SK-N-SH treated with all-trans-retinoic acid at 6 μM for 48 hours (cell line): ENCODE measurements around the gene MAST4.

ENCODE experiments used
- GLIS3 ChIP-seq: fragments of 250-450 bp; sonication (Bioruptor Pico); IDR thresholded peaks from 2 replicates; pipeline ENCODE4 v1.5.0; 2020; ENCODE audit warnings: mild to moderate bottlenecking, moderate library complexity
- ISL1 ChIP-seq: fragments of 250-450 bp; sonication (Bioruptor Pico); IDR thresholded peaks from 2 replicates; pipeline ENCODE4 v2.1.2; 2022; ENCODE audit warnings: mild to moderate bottlenecking, moderate library complexity
- OSR1 ChIP-seq: fragments of 250-450 bp; sonication (Bioruptor Pico); IDR thresholded peaks from 2 replicates; pipeline ENCODE4 v1.8.0; 2022; ENCODE audit warnings: moderate library complexity, mild to moderate bottlenecking, inconsistent platforms
- RARB ChIP-seq: fragments of 250-450 bp; sonication (Bioruptor Pico); IDR thresholded peaks from 2 replicates; pipeline ENCODE4 v1.8.0; 2021; ENCODE audit warnings: mild to moderate bottlenecking, moderate library complexity
- TOX ChIP-seq: fragments of 250-450 bp; sonication (Bioruptor Pico); IDR thresholded peaks from 2 replicates; pipeline ENCODE4 v1.8.0; 2021; ENCODE audit warnings: mild to moderate bottlenecking, moderate library complexity, borderline replicate concordance
- ZNF70 ChIP-seq: fragments of 450-650 bp; formaldehyde crosslinking; IDR thresholded peaks from 2 replicates; pipeline ENCODE4 v1.5.0; 2020; ENCODE audit warnings: mild to moderate bottlenecking, moderate library complexity
- TF ChIP-seq, protein P1 (sequence below): fragments of 250-450 bp; sonication (Bioruptor Pico); IDR thresholded peaks from 2 replicates; pipeline ENCODE4 v1.8.0; 2020; ENCODE audit warnings: mild to moderate bottlenecking, moderate library complexity, borderline replicate concordance
- TF ChIP-seq, protein P2 (sequence below): fragments of 250-450 bp; sonication (Bioruptor Pico); IDR thresholded peaks from 2 replicates; pipeline ENCODE4 v1.5.0; 2020; ENCODE audit warnings: mild to moderate bottlenecking, moderate library complexity
- TF ChIP-seq, protein P3 (sequence below): fragments of 250-450 bp; sonication (Bioruptor Pico); IDR thresholded peaks from 2 replicates; pipeline ENCODE4 v1.5.1; 2021; ENCODE audit warnings: mild to moderate bottlenecking, moderate library complexity

DNA sequence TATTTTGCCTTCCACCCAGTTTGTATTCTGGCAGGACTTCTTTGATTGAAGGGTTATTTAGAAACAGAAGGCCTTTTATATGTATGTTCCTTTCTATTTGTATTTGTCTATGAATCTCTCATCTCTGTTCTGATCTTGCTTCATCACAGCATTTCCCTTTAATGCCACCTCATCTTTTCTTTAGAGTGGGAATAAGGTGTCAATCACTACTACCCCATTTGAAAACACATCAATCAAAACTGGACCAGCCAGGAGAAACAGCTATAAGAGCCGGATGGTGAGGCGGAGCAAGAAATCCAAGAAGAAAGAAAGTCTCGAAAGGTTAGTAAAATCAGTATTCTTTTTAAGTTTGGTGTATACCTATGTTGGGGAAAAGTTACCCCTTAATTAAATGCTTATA, 564.1 kb downstream of the MAST4 start:
- TF ChIP-seq ZNF70 (CRISPR knock-in tag) (no peak), OSR1 (CRISPR knock-in tag) (no peak), RARB (CRISPR knock-in tag) (no peak), GLIS3 (CRISPR knock-in tag) (no peak), TOX (CRISPR knock-in tag) (no peak), ISL1 (CRISPR knock-in tag) (no peak)
- TF ChIP-seq, protein P1, sequence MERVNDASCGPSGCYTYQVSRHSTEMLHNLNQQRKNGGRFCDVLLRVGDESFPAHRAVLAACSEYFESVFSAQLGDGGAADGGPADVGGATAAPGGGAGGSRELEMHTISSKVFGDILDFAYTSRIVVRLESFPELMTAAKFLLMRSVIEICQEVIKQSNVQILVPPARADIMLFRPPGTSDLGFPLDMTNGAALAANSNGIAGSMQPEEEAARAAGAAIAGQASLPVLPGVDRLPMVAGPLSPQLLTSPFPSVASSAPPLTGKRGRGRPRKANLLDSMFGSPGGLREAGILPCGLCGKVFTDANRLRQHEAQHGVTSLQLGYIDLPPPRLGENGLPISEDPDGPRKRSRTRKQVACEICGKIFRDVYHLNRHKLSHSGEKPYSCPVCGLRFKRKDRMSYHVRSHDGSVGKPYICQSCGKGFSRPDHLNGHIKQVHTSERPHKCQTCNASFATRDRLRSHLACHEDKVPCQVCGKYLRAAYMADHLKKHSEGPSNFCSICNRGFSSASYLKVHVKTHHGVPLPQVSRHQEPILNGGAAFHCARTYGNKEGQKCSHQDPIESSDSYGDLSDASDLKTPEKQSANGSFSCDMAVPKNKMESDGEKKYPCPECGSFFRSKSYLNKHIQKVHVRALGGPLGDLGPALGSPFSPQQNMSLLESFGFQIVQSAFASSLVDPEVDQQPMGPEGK (CRISPR knock-in tag): no peak
- TF ChIP-seq, protein P2, sequence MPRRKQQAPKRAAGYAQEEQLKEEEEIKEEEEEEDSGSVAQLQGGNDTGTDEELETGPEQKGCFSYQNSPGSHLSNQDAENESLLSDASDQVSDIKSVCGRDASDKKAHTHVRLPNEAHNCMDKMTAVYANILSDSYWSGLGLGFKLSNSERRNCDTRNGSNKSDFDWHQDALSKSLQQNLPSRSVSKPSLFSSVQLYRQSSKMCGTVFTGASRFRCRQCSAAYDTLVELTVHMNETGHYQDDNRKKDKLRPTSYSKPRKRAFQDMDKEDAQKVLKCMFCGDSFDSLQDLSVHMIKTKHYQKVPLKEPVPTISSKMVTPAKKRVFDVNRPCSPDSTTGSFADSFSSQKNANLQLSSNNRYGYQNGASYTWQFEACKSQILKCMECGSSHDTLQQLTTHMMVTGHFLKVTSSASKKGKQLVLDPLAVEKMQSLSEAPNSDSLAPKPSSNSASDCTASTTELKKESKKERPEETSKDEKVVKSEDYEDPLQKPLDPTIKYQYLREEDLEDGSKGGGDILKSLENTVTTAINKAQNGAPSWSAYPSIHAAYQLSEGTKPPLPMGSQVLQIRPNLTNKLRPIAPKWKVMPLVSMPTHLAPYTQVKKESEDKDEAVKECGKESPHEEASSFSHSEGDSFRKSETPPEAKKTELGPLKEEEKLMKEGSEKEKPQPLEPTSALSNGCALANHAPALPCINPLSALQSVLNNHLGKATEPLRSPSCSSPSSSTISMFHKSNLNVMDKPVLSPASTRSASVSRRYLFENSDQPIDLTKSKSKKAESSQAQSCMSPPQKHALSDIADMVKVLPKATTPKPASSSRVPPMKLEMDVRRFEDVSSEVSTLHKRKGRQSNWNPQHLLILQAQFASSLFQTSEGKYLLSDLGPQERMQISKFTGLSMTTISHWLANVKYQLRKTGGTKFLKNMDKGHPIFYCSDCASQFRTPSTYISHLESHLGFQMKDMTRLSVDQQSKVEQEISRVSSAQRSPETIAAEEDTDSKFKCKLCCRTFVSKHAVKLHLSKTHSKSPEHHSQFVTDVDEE (CRISPR knock-in tag): no peak
- TF ChIP-seq, protein P3, sequence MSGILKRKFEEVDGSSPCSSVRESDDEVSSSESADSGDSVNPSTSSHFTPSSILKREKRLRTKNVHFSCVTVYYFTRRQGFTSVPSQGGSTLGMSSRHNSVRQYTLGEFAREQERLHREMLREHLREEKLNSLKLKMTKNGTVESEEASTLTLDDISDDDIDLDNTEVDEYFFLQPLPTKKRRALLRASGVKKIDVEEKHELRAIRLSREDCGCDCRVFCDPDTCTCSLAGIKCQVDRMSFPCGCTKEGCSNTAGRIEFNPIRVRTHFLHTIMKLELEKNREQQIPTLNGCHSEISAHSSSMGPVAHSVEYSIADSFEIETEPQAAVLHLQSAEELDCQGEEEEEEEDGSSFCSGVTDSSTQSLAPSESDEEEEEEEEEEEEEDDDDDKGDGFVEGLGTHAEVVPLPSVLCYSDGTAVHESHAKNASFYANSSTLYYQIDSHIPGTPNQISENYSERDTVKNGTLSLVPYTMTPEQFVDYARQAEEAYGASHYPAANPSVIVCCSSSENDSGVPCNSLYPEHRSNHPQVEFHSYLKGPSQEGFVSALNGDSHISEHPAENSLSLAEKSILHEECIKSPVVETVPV (CRISPR knock-in tag): no peak
